Suppressor macrophage treated with lipopolysaccharide for 1 hour (primary cell): ENCODE measurements around the gene WDR45B.

Experiments used
- DNase-seq, 3 donors: peaks; one replicate each; pipeline ENCODE4 v3.0.0-alpha.2; 2020 to 2022

WDR45B gene

DNA sequence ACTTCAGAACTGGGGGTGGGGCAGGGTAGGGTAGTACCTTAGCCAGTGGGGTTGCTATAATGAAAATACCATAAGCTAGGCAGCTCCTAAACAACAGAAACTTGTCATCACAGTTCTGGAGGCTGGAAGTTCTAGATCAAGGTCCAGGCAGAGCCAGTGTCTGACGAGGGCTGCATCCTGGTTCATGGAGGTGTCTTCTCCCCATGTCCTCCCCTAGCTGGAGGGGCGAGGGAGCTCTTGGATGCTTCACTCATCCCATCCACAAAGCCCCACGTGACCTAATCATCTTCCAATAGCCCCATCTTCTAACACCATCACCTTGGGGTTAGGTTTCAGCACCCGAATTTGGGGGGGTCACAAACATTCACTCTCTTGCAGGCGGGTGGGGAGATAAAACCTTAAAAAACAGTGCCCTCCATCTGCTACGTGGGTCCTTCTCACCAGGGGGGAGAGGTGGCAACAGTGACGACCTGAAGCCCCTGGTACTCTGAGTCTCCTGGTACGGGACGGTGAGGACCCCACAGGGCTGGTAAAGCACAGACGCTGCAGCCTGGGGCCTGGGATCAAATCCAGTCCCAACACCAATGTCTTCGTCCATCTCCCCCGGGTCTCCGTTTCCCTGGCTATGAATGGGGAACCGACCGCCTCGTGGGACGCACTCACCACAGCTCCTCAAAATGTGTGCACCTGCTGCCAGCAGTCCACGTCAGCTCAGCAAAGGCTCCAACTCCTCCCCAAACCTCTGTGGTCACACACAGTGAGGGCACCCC lies 27.4 kb upstream of the WDR45B start:
- no peak for DNase-seq

DNA sequence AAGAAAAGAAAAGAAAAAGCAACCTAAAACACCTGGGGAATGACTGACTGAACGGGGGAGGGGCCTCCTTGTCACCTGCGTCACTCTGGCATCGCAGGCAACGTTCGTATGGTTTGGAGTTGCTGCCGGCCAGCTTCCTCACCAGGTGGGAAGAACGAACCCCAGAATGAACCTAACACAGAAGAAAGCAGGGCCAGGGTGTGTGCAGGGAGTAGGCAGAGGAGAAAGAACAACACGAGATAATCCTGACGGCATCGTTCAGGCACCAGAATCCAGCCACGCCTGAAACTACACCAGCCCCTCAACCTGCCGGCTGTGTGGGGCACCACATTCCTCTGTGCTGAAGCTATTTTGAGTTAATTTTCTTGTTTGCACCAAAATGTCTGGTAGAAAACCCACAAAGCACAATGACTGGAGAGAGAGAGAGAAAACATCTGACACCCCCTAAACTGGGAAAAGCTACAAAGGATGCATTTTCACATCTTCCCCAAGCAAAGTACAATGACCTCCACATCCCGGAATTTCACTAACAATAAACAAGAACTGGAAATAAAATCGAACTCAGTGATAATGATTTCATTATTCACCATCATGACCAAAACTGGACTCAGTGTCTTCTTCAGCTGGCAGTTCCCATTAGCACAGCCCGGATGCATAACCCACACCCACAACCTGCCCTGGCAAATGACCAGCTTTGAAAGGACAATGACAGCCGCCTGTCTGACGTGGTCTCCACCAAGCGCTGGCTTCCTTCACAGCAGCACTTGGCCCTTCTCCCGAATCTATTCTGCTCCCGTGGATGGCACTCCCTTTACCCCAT lies 26.6 kb upstream of the WDR45B start:
- no peak for DNase-seq

DNA sequence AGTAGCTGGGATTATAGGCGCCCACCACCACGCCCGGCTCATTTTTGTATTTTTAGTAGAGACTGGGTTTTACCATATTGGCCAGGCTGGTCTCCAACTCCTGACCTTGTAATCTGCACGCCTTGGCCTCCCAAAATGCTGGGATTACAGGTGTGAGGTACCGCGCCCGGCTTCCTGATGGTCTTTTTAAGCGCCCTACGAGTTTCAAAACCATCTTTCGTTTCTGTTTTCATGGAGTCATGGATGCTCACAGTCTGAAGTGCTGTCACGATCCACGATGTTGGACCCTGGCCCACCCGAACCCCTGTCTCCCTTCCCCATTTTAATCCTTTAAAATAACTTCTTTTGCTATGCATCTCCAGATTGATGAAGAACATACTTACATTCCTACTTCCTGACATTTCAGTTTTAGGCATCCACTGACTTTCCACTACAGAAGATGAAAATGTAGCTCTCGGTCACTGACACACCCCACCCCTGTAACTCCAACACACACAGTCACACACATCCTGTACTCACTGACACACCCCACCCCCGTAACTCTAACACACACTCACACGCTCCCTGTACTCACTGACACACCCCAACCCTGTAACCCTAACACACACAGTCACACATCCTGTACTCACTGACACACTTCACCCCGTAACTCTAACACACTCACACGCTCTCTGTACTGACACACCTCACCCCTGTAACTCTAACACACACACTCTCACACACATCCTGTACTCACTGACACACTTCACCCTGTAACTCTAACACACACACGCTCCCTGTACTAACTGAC lies 22.6 kb upstream of the WDR45B start:
- DNase-seq: no peak

DNA sequence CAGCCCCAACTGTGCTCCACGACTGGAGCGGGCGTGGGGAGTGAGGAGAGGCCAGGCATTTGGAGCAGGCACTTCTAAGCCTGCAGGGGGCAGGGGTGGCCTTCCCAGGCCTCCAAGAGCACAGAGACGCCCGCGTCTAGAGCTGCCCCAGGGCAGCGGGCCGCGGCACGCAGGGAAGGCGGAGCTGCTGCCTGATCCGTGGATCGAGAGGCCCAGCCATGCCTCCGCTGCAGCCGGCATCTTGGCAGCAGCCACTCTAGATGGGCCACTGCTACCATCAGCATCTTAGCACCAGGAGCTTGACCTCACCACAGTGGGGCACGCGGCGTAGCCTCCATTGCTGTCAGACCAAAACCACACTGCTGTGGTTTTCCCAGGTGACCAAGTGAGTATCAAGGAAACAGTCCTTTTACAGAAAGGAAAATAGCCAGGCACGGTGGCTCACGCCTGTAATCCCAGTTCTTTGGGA lies 20.4 kb upstream of the WDR45B start:
- DNase-seq: peak; percentile 81 to 92 (median 88)

DNA sequence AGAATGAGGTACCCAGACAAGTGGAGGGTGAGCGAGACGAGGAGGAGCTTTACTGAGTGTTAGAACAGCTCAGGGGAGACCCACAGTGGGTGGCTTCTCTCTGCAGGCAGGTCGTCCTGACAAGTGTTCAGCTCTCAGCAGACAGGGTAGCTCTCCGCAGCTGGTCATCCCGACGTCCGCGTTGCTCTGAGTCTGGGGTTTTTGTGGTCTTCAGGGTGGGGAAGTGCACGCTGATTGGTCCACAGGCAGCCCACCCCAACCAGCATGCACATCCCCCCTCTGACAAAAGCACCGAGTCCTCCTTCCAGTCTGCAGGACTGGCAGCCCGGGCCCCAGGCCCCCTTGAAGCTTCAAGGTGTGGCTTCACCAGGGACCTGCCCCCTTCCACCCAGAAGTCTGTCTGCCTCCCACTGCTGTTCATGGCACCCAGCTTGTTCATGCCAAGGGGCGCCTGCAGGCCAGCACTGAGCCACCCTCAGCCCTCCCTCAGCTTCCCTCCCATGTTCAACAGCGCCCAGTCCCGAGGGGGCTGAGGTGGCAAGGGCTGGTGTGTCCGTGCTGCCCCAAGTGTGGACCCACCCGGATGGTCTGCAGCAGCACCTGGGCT lies 19.9 kb upstream of the WDR45B start:
- no peak for DNase-seq

DNA sequence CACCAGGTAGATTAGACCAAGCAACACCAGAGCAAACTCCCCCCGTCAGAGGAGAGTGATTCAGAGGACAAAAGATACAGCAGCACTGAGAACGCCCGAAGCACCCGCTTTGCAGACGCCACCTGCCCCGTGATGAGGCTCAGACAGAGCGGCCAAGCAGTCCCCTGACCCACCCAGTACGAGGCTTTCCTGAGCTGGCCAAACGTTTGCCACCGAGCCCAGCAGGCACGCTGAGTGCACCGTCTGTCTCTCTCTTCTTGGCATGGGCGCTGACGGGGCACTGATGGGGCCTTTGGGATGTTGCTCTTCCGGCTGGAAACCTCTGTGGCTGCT lies 19.4 kb upstream of the WDR45B start:
- DNase-seq: no peak

DNA sequence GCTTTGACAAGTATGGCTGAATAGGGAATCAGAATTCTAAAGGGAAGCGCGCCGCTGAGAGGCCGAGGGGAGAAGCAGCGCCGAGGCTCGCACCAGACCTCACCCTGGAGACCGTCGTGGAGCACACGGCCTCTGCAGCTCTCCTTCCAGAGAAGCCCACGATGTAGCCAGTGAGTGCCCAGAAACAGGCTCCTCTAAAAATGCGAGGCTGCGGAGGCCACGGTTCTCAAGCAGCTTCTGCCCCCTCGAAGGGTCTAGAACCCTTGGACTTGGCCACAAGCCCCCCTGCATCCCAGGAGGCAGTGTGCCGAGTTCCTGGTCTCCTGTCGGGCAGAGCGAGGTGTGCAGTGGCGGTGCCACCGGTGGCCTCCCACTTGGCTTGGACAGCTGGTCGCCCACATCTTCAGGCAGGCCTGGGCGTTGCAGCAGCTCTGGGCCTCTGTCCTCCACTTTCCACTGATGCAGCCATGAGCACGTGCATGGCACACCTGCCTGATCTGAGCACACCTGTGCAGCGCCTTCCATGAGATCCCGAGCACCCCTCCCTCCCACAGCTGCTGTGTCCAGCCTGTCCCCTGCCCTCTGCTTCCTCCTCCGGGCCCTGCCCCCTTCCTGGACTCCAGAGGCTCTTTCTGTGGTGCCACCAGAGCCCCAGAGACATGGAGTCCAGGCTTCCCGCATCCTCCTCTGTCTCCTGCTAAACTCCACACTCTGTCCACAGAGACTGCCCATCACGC lies 18.9 kb upstream of the WDR45B start:
- DNase-seq: no peak

DNA sequence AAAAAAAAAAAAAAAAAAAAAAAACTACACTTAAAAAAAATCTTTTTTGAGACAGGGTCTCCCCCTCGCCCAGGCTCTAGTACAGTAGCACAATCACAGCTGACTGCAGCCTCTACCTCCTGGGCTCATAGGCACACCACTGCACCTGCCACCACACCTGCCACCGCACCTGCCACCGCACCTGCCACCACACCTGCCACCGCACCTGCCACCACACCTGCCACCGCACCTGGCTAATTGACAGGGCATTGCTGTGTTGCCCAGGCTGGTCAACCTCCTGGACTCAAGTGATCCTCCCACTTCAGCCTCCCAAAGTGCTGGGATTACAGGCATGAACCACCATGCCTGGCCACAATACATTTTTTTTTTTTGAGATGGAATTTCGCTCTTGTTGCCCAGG lies 17.6 kb upstream of the WDR45B start:
- no peak for DNase-seq

DNA sequence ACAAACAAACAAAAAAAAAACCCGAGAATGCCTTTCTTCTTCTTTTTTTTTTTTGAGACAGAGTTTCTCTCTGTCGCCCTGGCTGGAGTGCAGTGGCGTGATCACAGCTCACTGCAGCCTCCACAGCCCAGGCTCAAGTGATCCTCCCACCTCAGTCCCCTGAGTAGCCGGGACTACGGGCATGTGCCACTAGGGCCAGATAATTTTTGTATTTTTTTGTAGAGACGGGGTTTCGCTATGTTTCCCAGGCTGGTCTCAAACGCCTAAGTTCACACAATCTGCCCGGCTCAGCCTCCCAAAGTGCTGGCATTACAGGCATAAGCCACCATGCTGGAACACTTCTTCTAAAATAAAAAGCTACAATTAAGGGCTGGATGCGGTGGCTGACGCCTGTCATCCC lies 17.0 kb upstream of the WDR45B start:
- DNase-seq: no peak

DNA sequence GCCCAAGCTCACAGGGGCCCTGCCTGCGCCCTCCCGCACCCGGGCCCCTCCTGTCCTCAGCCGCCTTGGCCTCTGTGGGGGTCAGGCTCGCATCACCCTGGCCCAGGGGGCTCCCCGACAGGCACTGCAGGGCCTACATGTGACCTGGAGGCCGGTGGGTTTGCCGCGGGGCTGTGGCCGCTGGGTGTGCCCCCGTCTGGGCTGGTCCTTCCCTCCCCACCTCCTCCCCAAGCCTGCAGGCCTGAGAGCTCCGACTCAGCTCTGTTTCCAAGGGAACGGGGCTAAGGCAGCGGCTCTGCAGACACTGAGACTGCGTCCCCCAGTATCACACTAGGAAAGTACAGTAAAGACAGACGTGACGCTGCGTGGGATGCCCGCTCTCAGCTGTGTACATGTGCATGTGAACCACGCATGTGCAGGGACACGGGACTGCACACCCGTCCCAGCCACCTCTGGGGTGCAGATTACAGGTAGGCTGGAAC lies 16.5 kb upstream of the WDR45B start:
- no peak for DNase-seq

DNA sequence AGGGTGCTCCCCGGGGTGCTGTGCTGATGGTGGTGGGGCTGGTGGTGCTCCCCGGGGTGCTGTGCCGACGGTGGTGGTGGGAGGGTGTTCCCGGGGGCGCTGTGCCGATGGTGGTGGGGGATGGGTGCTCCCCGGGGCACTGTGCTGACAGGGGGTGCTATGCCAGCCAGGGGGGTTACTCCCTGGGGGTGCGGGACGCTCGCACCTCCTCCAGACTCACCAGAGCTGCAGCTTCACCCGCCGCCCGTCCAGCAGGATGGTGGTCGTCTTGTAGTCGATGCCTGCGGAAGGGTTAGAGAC lies 16.0 kb upstream of the WDR45B start:
- no peak for DNase-seq

DNA sequence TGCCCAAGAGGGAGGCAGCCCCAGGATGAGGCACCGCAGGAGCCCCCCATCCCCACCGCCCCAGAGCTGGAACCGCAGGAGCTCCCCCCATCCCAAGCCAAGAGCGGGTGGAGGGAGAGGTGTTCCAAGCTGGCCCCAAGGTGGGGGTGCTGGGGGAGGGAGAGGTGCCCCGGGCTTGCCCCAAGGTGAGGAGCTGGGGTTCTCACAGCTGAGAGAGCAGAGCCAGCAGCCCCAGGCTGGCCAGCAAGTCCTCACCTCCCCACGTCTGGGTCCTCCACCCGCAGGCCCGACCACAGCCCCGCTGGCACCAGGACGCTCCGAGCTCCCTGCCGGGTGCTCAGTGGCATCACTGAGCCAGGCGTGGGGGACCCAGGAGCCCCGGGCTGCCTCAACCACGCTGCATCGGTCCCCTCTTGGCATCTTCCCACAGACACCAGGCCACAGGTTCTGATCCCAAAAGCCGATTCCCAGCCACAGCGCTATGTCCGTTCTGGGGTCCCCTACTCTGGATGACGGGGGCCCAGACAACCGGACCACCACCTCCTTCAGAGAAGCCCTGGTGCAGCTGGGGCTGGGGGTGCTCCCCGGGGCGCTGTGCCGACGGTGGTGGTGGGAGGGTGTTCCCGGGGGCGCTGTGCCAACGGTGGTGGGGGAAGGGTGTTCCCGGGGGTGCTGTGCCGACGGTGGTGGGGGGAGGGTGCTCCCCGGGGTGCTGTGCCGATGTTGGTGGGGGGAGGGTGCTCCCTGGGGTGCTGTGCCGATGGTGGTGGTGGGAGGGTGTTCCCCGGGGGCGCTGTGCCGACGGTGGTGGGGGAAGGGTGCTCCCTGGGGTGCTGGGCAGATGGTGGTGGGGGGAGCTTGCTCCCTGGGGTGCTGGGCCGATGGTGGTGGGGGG lies 15.4 kb upstream of the WDR45B start:
- DNase-seq: no peak

DNA sequence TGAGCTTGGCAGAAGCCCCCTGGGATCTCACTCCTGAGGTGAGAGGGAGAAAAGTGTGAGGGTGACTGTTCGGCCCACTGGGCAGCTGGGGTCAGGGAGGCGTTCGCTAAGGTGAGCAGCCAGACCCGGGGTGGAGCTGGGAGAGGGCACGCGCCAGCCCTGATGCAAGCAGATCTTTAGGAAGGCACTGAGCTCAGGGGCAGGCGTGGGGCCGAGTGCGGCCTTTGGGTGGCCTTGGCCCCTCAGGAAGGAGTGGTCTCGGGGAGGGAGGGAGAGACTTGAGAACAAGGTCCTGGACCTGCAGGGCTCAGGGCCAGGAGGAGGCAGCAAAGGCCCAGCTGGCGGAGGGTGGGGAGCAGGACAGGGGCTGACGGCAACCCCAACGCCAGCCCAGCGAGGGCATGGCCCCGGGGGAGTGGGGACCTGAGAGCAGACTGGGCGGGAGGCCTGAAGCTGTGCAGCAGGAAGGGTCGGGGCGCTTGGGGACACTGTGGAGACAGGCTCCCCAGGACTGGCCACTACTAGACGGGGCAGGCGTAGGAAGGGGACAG lies 14.5 kb upstream of the WDR45B start:
- no peak for DNase-seq

DNA sequence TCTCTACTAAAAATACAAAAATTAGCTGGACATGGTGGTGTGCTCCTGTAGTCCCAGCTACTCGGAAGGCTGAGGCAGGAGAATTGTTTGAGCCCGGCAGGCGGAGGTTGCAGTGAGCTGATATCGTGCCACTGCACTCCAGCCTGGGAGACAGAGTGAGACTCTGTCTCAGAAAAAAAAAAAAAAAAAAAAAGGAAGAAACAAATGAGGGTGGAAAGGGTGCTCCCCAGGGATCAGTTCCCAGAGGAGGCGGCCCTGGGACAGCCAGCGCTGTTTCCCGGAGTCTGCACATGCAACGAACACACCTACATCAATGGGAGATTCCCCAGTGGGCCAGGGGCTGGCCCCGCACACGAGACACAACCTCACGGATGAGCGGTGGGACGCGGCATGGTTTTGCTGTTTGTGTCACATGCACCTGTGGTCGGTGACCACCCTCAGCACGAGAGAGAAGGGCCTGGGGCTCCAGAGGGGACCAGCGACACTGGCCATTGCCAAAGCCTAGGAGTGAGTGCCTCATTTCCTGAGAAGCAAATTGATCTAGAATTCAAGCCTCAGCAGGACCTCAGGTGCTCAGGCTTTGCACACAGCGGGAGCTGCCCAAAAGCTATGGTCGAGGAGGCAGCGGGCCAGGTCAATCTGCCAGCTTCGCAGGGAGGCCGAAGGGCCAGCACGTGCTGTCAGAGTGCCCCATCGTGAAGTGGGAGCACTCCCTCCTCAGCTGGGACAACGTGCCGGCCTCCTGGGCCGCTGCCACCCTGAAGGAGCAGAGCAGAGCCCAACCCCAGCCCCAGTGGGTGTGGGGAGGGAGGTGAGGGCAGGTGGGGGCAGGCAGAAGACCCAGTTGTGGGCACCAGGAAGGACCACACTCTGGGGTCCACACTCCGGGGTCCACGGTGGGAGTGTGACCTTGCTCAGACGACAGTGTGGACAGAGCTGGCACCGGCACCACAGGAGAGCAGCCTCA lies 13.8 kb upstream of the WDR45B start:
- no peak for DNase-seq

DNA sequence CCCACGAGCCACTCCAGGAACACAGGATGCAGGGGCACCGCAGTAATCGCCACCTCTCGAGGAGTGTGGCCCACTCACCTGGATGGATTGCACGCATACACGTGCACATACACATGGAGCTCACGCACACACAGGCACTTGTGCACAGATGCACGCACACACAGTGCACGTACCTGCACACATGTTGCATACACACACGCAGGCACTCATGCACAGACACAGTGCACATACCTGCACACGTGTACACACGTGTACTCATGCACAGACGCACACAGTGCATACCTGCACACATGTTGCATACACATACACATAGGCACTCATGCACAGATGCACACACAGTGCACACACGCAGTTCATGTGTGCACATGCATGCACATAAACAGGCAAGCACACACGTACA lies 11.6 kb upstream of the WDR45B start:
- DNase-seq: no peak

DNA sequence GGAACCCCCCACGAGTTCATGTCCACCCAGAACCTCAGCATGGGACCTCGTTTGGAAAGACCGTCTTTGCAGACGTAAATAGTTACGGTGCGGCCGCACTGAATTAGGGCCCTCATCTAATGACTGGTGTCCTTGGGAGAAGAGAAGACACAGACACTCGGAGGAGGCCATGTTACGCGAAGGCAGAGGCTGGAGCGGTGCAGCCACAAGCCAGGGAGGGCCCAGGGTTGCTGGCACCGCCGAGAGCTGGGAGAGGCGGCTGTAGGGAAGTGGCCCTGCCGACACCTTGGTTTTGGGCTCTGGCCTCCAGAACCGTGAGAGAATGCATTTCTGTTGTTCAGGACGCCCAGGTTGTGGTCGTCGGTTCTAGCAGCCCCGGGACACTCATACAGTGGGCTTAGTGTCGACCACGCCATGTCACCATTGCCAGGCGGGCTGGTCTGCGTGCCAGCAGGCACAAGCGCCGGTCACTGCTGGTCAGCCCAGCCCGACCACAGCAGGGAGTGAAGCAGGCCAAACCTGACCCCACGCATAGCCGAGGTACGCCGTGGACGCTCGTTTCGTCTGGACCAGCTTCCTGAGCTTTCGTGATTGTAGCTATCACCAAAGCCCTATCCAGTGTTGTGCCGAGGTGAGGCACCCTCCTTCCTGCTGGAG lies 10.7 kb upstream of the WDR45B start:
- DNase-seq: no peak

DNA sequence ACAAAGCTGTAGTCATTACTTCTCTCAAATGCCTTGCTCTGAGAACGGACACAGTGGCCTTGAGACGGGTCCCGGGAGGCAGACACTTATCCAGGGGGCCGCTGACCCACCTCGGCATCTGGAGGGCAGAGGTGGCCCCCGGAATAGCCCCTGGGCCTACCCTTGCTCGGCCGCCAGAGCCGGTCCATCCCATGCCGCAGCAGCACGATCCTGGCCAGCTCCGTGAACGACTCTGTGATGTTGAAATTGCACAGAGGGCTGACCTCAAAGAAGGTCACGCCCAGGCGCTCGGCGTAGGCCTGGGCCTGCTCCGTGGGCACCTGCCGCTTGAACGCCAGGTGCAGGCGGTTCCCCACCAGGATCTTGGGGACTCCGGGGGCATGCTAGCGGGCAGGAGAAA lies 10.1 kb upstream of the WDR45B start:
- no peak for DNase-seq

DNA sequence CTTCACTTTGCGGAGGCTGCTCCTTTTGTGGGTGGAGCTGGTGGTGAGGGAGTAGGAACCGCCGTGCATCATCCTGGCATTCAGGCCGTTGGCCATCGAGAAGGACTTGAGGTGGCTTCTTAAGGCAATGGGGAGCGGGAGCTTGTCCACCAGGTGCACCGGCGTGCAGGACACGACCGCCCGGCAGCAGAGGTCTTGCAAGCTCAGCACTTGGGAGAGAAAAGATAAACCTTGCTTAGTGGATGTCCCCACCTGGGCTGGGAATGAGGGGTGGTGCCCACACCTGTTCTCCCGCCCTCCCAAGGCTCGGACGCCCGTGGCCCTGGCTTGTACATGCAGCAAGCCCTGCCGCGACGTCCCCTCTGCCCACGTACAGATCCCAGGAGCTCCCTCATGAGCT lies 9.7 kb upstream of the WDR45B start:
- DNase-seq: no peak

DNA sequence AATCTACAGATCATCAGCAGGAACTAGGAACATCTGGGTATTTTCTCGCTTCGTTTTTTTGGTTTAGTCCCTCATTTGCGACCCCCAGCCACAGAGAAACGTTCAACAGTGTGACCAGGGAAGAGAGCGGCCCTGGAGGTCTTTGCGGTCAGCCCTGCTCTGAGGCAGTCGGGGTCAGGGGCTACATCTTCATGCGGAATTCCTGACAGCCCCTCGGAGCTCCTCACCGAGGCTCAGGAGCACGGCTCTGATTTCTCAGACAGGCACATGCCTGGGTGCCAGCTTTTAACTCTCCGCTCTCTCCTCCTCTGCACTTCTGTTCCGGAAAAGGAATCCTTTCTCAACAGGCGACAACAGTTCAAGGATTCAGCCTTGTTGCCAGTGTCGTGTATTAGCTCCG lies 8.0 kb upstream of the WDR45B start:
- no peak for DNase-seq
